Lower lobe of right lung (tissue), 2 donors: Measurements from ENCODE around the gene LHFPL6. TPM values are rescaled to one million over a fixed set of nuclear protein-coding genes. Genes with fewer than 3 reads are reported as not detected.

Experiments
- ATAC-seq, 2 donors: fragments of 200-7000 bp; cut with Tn5 transposase; one replicate each; pipeline ENCODE4 v1.9.1; 2020 to 2022; ENCODE audit warnings: mild to moderate bottlenecking in 2 of 2, moderate library complexity in 2 of 2
- DNase-seq: peaks from one replicate; pipeline ENCODE4 v3.0.0-alpha.2; 2020
- H3K27ac ChIP-seq: fragments of 200-600 bp; one replicate; pipeline ENCODE4 v1.8.0; 2022
- H3K27me3 ChIP-seq: fragments of 200-600 bp; one replicate; pipeline ENCODE4 v1.8.0; 2022; ENCODE audit warnings: low read depth
- H3K36me3 ChIP-seq: fragments of 200-600 bp; one replicate; pipeline ENCODE4 v1.8.0; 2022; ENCODE audit warnings: mild to moderate bottlenecking
- H3K4me1 ChIP-seq: fragments of 200-600 bp; one replicate; pipeline ENCODE4 v1.8.0; 2022
- H3K4me3 ChIP-seq: fragments of 200-600 bp; one replicate; pipeline ENCODE4 v1.8.0; 2022; ENCODE audit warnings: mild to moderate bottlenecking
- H3K9me3 ChIP-seq: fragments of 200-600 bp; one replicate; pipeline ENCODE4 v1.8.0; 2022
- CTCF ChIP-seq: fragments of 200-600 bp; IDR thresholded peaks from one replicate; pipeline ENCODE4 v1.8.0; 2022; ENCODE audit warnings: antibody characterized with exemption, mild to moderate bottlenecking
- intact Hi-C: fragments of 100-400 bp; cut with DNase I; formaldehyde crosslinking; loops from one replicate; pipeline ENCODE4 v1.11.0; 2022
- total RNA-seq: library from RNA; stranded (reverse); fragmentation: NEBNext Ultra II Directional; extraction: Animal tissue kit (Norgen Biotek cat#: 25700); gene quantifications from one replicate; pipeline ENCODE4 v1.2.1, GENCODE V29; 2021
- donor health status: DM: no; HTN: yes; CAD: no; lungs with severe emphysema.

Gene LHFPL6
- total RNA-seq, 1 donor from 2014 or later = 68.7 TPM

GRCh38 chr13:39462428-39462827 is 140.6 kb downstream of the LHFPL6 start:
- Histone ChIP-seq H3K36me3 (no peaks in the 10 kb centered on the region), H3K27ac (no peak overlapping the region), H3K4me3 (no peak overlapping the region), H3K9me3 (no peaks in the 10 kb centered on the region), H3K27me3 (no peaks in the 10 kb centered on the region), H3K4me1 (peaks cover 12% of the 10 kb centered on the region)
- DNase-seq (no peak), ATAC-seq (peak; percentile 95 to 96)
- TF ChIP-seq CTCF = no peak
- intact Hi-C loops = no loop called here

- H3K36me3 ChIP-seq = no peaks in the 10 kb centered on the region
Observed at GRCh38 chr13:39461685-39462266, 141.2 kb downstream of the LHFPL6 start.

GRCh38 chr13:39457274-39457673 is 145.7 kb downstream of the LHFPL6 start:
- Histone ChIP-seq H3K4me1 (peaks cover 22% of the 10 kb centered on the region), H3K4me3 (no peak overlapping the region), H3K27ac (no peak overlapping the region), H3K27me3 (no peaks in the 10 kb centered on the region), H3K36me3 (no peaks in the 10 kb centered on the region), H3K9me3 (no peaks in the 10 kb centered on the region)
- no peak for DNase-seq
- intact Hi-C loops = no loop called here
- ATAC-seq = no peak
- no peak for TF ChIP-seq CTCF

More at GRCh38 chr13:39461685-39462266, 141.2 kb downstream of the LHFPL6 start:
- intact Hi-C loops = no loop called here
- DNase-seq = no peak
- Histone ChIP-seq H3K4me3 (no peak overlapping the region), H3K27ac (no peak overlapping the region), H3K9me3 (no peaks in the 10 kb centered on the region), H3K4me1 (peaks cover 12% of the 10 kb centered on the region), H3K27me3 (no peaks in the 10 kb centered on the region)
- peak; percentile 51 to 67 for ATAC-seq
- no peak for TF ChIP-seq CTCF

- Histone ChIP-seq H3K36me3 (no peaks in the 10 kb centered on the region), H3K4me1 (peaks cover 33% of the 10 kb centered on the region), H3K4me3 (no peak overlapping the region), H3K27me3 (no peaks in the 10 kb centered on the region), H3K9me3 (no peaks in the 10 kb centered on the region), H3K27ac (no peak overlapping the region)
- no peak for TF ChIP-seq CTCF
- DNase-seq (no peak), ATAC-seq (no peak)
- intact Hi-C loops = no loop called here
Observed at GRCh38 chr13:39455521-39456175, 147.3 kb downstream of the LHFPL6 start.

- Histone ChIP-seq H3K27me3 (no peaks in the 10 kb centered on the region), H3K36me3 (no peaks in the 10 kb centered on the region), H3K27ac (no peak overlapping the region), H3K9me3 (no peaks in the 10 kb centered on the region), H3K4me3 (no peak overlapping the region), H3K4me1 (peaks cover 37% of the 10 kb centered on the region)
- intact Hi-C loops = no loop called here
- no peak for DNase-seq
- TF ChIP-seq CTCF = no peak
- ATAC-seq = peak in 1 of 2 donors; percentile 68
Observed at GRCh38 chr13:39452834-39453233, 150.2 kb downstream of the LHFPL6 start.
